GM21515 (cell line): ENCODE measurements around the gene TRUB2.
A peak's percentile ranks its signal among the peaks of the same experiment; 100 is the strongest.

Experiments used
- ATAC-seq: cut with Tn5 transposase; IDR thresholded peaks from one replicate; pipeline ENCODE4 v1.9.1; 2021; ENCODE audit not compliant: unreplicated experiment

TRUB2 gene, protein sequence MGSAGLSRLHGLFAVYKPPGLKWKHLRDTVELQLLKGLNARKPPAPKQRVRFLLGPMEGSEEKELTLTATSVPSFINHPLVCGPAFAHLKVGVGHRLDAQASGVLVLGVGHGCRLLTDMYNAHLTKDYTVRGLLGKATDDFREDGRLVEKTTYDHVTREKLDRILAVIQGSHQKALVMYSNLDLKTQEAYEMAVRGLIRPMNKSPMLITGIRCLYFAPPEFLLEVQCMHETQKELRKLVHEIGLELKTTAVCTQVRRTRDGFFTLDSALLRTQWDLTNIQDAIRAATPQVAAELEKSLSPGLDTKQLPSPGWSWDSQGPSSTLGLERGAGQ

DNA sequence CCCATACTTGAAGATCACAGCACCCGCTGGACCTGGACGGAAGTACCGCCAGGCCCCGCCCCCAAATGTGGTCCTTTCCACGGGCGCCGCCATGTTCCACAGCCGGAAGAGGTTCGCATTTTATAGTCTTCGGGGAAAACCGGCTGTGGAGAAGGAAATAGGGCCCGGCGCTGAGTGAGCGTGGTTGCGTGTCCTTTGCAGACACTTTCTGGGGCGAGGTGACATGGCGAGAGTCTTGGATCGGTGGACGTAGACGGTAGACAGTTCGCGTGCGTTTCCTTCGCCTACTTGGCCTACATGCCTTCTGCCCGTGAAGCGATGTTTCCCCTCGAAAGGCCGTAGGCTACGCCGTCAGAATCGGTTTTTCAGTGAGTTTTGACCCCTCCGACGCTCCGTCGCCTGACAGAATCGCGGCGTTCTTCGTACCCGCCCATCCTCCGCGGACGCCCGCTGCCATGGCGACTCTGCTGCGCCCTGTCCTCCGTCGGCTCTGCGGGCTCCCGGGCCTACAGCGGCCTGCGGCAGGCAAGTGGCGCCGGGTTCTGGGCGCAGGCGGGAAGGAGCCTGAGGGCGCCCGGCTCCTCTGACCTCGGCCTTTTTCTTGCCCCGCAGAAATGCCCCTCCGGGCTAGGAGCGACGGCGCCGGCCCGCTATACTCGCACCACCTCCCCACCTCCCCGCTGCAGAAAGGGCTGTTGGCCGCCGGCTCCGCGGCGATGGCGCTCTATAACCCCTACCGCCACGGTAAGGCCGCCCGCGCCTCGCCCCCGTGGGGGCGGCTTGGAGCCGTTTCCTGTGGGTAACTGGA, at the start of gene TRUB2, which contains the start of gene COQ4:
TSS of gene TRUB2 (minus strand) at position 44 of the 808 bp plus-strand sequence. CDS start at position 5, 39 bp downstream.
TSS of gene COQ4 (plus strand) at position 436 of the 808 bp plus-strand sequence. CDS start at position 456, 20 bp downstream.
- peak; percentile 72 for ATAC-seq

DNA sequence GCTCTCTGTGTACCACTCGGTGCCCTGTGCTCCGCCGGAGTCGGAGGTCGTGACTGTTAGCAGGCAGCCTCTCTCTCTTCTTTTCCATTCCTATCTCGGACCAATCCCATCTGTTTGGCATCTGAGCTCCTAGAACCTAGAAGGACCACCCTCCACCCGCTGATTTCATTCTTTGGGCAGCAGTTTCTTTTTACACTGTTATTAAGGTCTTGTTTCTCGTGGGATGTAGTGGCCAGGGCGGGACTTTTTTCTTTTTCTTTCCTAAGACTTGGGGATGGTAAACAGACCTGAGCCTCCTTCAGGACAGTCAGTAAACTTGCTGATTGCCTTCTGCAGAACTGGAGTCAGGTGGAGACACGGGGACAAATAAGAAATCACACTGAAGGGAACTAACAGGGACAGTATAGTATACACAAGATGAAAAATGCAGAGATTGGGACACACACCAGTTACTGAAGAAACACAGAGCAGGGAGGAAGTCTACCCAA, 49.4 kb upstream of the TRUB2 start:
- ATAC-seq: no peak

DNA sequence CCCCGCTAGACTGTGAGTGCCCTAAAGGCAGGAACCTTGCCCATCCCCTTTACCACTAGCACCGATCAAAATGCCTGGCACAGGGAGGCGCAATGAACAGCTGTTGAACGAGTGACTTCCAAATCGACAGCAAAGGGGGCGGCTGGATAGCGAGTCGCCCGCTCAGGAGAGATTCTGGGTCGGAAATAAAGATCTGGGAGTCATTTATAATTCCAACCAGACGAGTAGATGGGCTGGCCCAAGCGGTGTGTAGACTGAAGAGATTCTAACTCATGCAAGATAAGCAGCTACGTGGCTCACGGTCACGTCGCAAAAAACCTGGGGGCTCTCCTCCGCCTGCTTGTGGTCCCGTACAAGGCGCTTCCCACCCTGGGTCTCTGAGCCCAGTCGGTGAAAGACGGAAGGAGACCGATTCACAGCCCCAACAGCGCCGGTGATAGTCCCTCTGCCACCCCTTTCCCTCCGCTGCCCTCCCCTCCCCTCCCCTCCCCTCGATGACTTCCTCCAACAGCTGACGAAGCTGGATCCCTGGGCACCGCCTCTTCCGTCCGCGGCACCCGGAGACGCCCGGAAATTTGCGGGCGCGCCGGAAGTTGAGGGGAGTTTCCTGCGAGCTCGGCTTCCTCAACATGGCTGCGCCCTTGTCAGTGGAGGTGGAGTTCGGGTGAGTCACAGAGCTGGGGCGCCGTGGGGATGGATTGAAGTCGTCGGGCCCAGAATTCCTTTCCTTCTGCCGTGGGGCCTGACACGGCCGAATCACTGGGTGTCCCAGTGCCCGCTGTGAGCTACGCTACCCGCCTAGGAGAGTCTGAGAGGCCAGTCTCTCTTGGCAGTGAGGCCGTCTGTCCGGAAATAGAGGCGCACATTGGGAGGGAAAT, 48.7 kb upstream of the TRUB2 start, which contains the start of gene URM1:
TSS of gene URM1 (plus strand) at position 623 of the 878 bp plus-strand sequence. CDS start at position 630, 7 bp downstream.
- peak; percentile 82 for ATAC-seq

DNA sequence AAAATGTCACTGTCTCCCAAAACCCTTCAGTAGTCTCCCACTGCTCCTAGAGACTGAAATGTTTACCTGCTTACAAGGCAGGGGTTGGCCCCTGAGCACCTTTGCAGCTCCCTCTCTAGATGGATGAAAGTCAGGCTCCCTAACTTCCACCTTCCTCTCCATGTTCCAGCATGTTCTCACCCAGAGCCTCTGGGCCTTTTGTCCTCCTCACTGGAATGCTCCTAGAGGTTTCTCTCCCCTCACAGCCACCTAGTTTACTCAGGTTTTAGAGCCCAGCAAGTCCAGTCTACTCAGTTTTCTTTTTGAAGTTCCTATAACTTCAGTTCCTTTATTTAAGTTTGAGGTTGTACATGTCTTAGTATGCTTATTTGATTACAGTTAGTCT, 48.1 kb upstream of the TRUB2 start:
- ATAC-seq: no peak

DNA sequence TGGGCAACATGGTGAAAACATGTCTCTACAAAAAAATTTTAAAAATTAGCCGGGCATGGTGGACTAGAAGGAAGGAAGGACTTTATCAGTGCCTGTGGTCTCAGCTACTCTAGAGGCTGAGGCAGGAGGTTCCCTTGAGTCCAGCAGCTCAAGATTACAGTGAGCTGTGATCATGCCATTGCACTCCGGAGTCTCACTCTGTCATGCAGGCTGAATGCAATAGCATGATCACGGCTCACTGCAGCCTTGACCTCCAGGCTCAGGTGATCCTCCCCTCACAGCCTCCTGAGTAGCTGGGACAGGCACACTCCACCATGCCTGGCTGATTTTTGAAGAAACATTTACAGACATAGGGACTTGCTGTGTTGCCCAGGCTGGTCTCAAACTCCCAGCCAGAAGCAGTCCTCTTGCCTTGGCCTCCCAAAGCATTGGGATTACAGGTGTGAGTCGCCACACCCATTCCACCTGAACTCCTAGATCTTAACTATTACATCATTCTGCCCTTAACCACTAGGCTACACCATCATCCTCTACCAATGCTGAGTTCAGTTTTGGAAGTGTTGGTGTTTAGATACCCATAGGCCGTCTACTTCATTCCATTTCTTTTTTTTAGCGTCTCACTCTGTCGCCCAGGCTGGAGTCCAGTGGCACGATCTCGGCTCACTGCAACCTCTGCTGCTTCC, 46.9 kb upstream of the TRUB2 start:
- ATAC-seq: no peak

DNA sequence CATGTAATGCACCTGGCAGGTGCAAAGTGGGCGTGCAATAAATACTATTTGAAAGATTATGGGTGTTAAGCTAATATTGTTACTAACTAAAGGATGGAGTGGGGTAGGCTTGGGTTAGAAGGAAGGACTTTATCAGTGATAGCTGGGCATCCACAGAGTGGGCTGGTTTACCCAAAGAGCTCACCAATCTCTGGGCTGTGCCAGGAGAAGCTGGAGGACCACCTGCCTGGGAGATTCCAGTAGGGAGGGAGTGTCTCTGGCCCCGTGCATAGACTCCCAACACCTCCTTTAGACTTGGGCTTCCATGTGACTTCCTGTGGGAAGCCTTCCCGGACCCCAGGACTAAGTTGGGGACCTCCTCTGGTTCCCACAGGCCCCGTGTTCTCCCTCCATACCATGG, 43.3 kb upstream of the TRUB2 start:
- no peak for ATAC-seq

DNA sequence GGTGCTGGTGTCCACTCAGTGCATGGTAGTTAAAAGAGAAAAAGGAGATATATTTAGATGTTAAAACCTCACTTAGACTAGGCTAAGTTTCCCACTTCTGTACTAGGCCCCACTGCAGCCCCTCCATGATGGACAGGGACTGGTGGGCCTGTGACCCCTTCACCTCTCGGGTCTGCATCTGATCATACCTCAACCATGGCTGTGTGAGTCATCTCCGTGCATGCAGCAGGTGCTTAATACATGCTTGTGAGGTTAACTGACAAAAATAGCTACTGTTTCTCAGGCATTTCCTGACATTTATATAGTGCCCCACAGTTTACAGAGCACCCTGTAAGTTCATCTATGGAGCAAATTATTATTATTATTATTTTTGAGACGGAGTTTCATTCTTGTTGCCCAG, 40.5 kb upstream of the TRUB2 start:
- ATAC-seq: no peak

DNA sequence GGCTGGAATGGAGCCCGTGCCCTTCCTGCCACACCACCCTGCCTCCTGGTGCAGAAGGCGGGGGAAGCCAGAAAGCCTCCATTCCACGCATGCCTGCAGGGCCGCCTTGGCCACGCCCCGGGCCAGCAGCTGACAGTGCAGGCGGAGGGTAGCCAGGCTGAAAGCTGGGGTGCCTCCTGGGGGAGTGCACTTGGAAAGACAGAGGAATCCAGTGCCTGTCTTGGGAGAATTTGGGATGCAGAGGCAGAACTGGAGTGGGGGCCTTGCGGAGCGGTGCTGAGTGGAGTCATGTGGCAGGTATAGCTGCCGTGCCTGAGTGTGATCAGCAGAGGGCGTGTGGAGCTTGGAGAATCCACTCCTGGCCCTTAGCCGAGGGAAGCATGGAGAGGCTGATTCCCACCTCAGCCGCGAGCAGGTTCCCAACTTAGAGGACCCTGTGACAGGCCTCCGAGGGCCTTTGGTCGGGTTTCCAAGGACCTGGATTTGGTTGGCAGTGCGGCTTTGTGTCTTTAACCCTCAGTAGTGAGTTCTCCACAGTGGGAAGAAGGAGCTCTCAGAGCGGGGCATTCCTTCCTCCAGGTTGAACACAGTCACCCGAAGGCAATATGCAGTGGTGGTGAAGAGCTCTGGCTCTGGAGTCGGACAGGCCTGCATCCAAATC, 39.9 kb upstream of the TRUB2 start:
- no peak for ATAC-seq

DNA sequence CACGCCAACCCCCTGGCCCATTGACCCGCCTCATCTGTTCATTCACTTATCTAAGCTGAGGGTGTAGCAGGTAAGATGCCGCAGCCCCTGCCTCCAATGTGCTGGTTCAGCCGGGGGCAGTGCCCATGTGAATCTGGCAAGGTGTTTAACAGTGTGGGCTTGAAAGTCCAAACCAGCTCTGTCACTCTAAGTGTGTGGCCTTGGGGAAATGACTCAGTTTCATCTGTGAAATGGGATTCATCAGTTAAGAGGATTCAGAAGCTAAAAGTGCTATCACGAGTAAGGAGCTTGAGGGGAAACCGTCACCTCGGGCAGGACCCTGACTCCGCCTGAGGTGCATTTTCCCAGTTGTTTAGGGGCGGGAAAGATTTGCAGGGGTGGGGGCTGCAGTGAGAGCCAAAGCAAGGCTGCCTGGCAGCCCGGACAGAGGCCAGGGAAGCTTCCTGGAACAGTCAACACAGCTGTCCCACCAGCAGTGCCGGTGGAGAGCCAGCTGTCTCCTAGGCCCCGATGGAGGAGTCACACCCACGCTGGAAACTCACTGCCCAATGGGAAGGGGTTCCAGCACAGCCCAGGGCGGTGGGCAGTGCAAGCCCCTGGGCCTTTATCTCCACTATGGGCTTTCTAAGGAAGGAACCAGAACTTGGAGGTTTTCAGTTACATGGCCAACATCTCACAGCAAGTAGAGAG, 39.2 kb upstream of the TRUB2 start:
- ATAC-seq: no peak

DNA sequence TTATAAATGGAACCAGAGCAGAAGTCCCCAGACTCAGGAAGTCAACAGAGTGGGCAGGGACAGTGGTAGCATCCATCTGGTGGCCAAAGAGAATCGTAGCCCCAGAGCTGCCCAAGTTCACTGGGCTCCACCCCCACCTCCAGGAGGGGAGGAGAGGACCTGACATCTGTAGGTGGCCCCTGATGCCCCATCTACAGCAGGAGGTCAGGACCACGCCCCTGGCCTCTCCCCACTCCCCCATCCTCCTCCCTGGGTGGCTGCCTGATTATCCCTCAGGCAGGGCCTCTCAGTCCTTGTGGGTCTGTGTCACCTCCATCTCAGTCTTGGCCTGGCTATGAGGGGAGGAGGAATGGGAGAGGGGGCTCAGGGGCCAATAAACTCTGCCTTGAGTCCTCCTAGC, 38.6 kb upstream of the TRUB2 start:
- no peak for ATAC-seq

DNA sequence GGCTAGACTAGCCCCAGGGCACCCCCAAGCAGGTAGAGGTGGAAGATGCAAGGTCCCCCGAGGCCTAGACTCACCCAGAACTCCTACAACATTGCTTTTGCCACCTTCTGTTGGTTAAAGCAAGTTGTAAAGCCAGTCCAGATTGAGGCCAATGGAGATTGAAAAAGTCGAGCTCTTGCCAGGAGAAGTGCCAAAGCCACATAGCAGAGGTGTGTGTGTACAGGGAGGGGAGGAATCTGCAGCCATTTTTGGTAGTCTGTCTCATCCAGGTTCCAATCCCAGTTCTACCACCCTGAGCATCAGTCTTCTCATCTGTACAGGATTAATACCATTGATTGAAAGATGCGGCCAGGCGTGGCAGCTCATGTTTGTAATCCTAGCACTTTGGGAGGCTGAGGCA, 36.6 kb upstream of the TRUB2 start:
- ATAC-seq: no peak

DNA sequence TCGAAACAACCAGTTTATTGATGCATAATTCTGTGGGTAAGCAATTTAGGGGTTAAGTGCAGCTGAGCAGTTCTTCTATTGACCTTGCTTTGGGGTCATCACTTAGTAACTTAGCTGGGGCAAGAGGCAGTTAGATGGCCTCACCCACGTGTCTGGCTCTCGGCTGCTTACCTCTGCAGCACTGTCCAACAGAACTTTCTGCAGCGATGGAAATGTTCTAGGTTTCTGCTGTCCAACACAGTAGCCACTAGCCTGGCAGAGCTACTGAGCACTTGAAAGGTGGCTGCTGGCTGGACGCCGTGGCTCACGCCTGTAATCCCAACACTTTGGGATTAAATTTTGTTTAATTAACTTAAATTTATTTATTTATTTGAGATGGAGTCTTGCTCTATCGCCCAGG, 35.8 kb upstream of the TRUB2 start:
- no peak for ATAC-seq

DNA sequence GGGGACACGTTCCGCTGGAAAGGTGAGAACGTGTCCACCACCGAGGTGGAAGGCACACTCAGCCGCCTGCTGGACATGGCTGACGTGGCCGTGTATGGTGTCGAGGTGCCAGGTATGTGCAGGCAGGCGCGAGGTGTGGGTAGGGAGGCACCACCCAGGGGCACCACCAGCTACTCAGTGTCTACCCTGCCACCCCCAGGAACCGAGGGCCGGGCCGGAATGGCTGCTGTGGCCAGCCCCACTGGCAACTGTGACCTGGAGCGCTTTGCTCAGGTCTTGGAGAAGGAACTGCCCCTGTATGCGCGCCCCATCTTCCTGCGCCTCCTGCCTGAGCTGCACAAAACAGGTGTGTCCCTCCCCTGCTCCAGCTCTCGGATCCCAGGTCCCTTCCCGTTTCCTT, 33.2 kb upstream of the TRUB2 start:
- ATAC-seq: no peak

DNA sequence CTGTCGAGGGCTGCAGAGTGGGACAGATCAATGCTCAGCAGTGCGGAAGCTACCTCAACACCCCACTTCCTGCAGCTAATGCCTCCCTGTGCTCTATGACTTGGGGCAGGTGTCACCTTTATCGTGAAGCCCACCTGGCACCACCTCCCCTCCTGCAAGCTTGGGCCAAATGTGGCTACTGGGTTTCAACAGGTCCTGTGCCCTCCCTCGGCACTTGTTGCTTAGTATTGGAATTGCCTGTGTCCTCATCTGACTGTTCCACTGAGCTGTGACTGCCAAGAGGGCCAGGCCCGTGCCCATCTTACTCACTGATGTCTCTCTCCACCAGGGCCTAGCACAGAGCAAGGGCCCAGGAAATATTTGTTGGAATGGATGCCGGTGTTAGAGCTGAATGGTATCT, 27.5 kb upstream of the TRUB2 start:
- no peak for ATAC-seq

DNA sequence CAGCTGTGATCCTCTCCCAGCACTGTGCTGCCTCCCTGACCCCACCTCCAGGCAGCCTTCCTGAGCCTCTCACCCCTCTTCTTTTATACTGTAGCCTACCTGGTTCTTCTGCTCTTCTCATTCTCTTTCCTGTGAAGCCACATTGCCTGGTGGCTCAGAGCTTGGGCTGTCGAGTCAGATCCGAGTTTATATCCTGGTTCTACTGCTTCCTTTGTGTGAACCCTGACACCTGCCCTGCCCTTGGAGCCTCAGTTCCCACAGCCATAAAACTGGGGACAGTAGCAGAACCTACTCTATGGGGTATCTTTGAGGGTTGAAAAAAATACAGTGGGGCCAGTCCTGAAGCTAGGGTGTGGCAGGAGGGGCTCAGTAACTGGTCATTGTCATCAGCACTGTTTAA, 26.9 kb upstream of the TRUB2 start:
- ATAC-seq: no peak

DNA sequence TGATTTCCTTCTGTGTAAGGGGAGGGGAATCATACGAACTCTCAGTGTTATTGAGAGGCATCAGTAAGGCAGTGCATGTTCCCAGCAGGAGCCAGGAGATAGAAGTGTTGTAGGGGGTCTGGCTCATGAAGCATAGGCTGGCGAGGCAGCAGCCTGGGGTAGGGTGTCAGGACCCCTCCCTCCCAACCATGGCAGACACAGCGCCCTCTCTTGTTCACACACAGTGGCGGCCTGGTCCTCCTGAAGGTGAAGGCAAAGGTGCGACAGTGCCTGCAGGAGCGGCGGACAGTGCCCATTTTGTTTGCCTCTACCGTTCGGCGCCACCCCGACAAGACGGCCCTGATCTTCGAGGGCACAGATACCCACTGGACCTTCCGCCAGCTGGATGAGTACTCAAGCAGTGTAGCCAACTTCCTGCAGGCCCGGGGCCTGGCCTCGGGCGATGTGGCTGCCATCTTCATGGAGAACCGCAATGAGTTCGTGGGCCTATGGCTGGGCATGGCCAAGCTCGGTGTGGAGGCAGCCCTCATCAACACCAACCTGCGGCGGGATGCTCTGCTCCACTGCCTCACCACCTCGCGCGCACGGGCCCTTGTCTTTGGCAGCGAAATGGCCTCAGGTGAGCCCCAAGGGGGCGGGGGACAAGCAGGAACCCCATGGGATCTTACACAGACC, 22.8 kb upstream of the TRUB2 start:
- no peak for ATAC-seq

DNA sequence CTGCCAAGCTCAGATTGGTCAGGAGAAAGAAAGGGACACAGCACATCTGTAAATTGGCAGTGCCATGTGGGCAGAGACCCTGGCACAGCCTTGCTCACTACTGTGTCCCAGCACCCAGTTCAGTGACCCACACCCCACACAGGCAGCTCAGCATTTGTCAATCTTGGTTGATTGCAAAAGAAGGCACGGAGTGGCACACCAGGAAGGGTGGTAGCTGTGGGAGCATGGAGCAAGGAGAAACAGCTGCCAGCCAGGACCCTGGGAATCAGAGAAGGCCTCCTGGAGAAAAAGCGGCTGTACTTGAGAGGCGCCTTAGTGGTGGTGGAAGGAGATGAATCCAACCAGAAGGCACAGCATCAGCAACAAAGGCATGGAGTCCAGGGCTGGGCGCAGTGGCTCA, 21.6 kb upstream of the TRUB2 start:
- no peak for ATAC-seq

DNA sequence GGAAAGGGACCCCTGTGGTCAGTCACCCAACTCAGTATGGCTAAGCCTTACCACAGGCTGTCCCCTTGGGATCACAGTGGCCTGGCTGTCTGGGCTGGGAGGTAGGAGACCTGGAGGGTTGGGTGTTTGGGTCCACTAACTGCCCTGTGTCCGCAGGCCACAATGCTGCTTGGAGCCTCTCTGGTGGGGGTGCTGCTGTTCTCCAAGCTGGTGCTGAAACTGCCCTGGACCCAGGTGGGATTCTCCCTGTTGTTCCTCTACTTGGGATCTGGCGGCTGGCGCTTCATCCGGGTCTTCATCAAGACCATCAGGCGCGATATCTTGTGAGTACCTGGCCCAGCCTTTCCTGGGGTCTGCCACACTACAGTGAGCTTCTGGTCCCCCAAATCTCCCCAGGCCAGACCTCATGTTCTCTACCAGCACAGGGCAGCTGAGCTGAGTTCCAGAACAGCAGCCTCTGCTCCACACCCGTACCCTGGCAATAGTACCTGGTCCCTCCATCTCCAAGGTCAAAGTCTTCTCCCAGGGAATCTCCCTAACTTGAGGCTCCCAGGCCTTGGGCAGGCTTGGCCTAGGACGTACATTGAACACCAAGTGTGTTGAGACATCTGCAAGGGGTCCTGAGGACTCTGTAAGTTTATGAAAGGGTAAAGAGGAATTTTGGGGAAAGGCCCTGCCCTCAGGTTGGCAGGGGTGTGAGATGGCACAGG, 20.9 kb upstream of the TRUB2 start:
- no peak for ATAC-seq
